Stomach (tissue), 4 donors: Measurements from ENCODE around the gene FOXK2.
"Not testable (repeated sequence)": the region's sequence is repeated elsewhere in the genome, so short reads cannot be mapped to it uniquely, and the experiment has no call there.

Experiments
- EP300 ChIP-seq: sonication (generic); formaldehyde crosslinking; IDR thresholded peaks from one replicate; pipeline ENCODE4 v1.6.1; 2017; ENCODE audit warnings: antibody characterized with exemption
- TF ChIP-seq, protein P1 (sequence below), 7 experiments: fragments of 450-650 bp in 4 of 7; fragments of 200-600 bp in 3 of 7; sonication (generic) in 3 of 7; IDR thresholded peaks; one replicate each; pipeline ENCODE4 v1.5.1; 2016 to 2019; ENCODE audit warnings: antibody characterized with exemption in 7 of 7, control low read depth in 2 of 7, mild to moderate bottlenecking in 1 of 7

DNA sequence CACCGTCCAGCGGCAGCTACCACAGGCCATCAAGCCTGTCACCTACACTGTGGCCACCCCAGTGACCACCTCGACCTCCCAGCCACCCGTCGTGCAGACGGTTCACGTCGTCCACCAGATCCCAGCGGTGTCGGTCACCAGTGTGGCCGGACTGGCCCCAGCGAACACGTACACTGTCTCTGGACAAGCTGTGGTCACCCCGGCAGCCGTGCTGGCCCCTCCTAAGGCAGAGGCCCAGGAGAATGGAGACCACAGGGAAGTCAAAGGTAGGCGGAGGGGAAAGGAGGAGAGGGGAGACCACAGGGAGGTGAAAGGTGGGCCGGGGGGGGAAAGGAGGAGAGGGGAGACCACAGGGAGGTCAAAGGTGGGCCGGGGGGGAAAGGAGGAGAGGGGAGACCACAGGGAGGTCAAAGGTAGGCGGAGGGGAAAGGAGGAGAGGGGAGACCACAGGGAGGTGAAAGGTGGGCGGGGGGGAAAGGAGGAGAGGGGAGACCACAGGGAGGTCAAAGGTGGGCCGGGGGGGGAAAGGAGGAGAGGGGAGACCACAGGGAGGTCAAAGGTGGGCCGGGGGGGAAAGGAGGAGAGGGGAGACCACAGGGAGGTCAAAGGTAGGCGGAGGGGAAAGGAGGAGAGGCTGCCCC lies 66.5 kb downstream of the FOXK2 start:
- TF ChIP-seq, protein P1, sequence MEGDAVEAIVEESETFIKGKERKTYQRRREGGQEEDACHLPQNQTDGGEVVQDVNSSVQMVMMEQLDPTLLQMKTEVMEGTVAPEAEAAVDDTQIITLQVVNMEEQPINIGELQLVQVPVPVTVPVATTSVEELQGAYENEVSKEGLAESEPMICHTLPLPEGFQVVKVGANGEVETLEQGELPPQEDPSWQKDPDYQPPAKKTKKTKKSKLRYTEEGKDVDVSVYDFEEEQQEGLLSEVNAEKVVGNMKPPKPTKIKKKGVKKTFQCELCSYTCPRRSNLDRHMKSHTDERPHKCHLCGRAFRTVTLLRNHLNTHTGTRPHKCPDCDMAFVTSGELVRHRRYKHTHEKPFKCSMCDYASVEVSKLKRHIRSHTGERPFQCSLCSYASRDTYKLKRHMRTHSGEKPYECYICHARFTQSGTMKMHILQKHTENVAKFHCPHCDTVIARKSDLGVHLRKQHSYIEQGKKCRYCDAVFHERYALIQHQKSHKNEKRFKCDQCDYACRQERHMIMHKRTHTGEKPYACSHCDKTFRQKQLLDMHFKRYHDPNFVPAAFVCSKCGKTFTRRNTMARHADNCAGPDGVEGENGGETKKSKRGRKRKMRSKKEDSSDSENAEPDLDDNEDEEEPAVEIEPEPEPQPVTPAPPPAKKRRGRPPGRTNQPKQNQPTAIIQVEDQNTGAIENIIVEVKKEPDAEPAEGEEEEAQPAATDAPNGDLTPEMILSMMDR (IDR thresholded peaks at IDR 0.05) = not testable (repeated sequence)
- not testable (repeated sequence) for TF ChIP-seq EP300
